GM23338 (cell line): ENCODE results near the gene LRFN4. TPM values are rescaled to one million over a fixed set of nuclear protein-coding genes. Genes with fewer than 3 reads are reported as not detected.

Experiments used
- ATAC-seq: fragments of 200-7000 bp; cut with Tn5 transposase; 3 replicates; pipeline ENCODE4 v1.9.1; 2020
- DNase-seq: peaks from one replicate; pipeline ENCODE4 v3.0.0-alpha.2; 2015; ENCODE audit warnings: low spot score
- H2AFZ ChIP-seq: fragments of 200-600 bp; sonication (generic); 2 replicates; pipeline ENCODE4 v1.8.0; 2016; ENCODE audit warnings: antibody characterized with exemption, mild to moderate bottlenecking, moderate library complexity
- H3F3A ChIP-seq: fragments of 200-600 bp; sonication (generic); replicated peaks from 2 replicates; pipeline ENCODE4 v1.8.0; 2017; ENCODE audit warnings: antibody characterized with exemption, mixed run types, low read depth
- H3K27ac ChIP-seq: fragments of 200-600 bp; sonication (generic); 2 replicates; pipeline ENCODE4 v1.6.1; 2016; ENCODE audit warnings: low read depth
- H3K27me3 ChIP-seq: fragments of 200-600 bp; sonication (generic); 2 replicates; pipeline ENCODE4 v1.8.0; 2016; ENCODE audit warnings: mild to moderate bottlenecking, mixed run types, moderate library complexity; ENCODE audit not compliant: insufficient read depth
- H3K36me3 ChIP-seq: fragments of 200-600 bp; sonication (generic); 2 replicates; pipeline ENCODE4 v1.8.0; 2016; ENCODE audit warnings: mild to moderate bottlenecking; ENCODE audit not compliant: insufficient read depth
- H3K4me1 ChIP-seq: fragments of 200-600 bp; sonication (generic); 2 replicates; pipeline ENCODE4 v1.8.0; 2016; ENCODE audit warnings: mild to moderate bottlenecking, moderate library complexity; ENCODE audit not compliant: insufficient read depth
- H3K4me2 ChIP-seq: fragments of 200-600 bp; sonication (generic); 2 replicates; pipeline ENCODE4 v1.7.1; 2017; ENCODE audit warnings: mixed run types
- H3K4me3 ChIP-seq: fragments of 200-600 bp; sonication (generic); 2 replicates; pipeline ENCODE4 v1.6.1; 2016; ENCODE audit warnings: mixed run types
- H3K79me2 ChIP-seq: fragments of 200-600 bp; sonication (generic); replicated peaks from 2 replicates; pipeline ENCODE4 v1.8.0; 2017; ENCODE audit warnings: mild to moderate bottlenecking; ENCODE audit not compliant: insufficient read depth
- H3K9me2 ChIP-seq: fragments of 200-600 bp; sonication (generic); 2 replicates; pipeline ENCODE4 v1.8.0; 2017; ENCODE audit not compliant: insufficient read depth
- H4K20me1 ChIP-seq: fragments of 200-600 bp; sonication (generic); replicated peaks from 2 replicates; pipeline ENCODE4 v1.8.0; 2017; ENCODE audit warnings: mild to moderate bottlenecking; ENCODE audit not compliant: insufficient read depth
- H3K27ac Mint-ChIP-seq: 2 replicates; pipeline ENCODE4 v1.8.0; 2020; ENCODE audit warnings: inconsistent platforms, mild to moderate bottlenecking, moderate library complexity, mixed read lengths
- H3K27me3 Mint-ChIP-seq: 3 replicates; pipeline ENCODE4 v1.8.0; 2022; ENCODE audit warnings: low read depth, mild to moderate bottlenecking, moderate library complexity, mixed read lengths, inconsistent platforms; ENCODE audit not compliant: insufficient read depth, poor library complexity
- H3K36me3 Mint-ChIP-seq: 3 replicates; pipeline ENCODE4 v1.8.0; 2021; ENCODE audit warnings: low read depth, mild to moderate bottlenecking, inconsistent platforms, moderate library complexity, mixed read lengths
- H3K4me1 Mint-ChIP-seq: 3 replicates; pipeline ENCODE4 v1.8.0; 2020; ENCODE audit warnings: mild to moderate bottlenecking, inconsistent platforms, mixed read lengths
- H3K4me3 Mint-ChIP-seq: 3 replicates; pipeline ENCODE4 v1.8.0; 2021; ENCODE audit warnings: moderate library complexity, mild to moderate bottlenecking, inconsistent platforms, mixed read lengths
- H3K9me3 Mint-ChIP-seq: 3 replicates; pipeline ENCODE4 v1.8.0; 2020; ENCODE audit warnings: moderate library complexity, mild to moderate bottlenecking, inconsistent platforms, mixed read lengths
- CTCF ChIP-seq, 2 experiments: fragments of 200-600 bp in 1 of 2; sonication (generic) in 1 of 2; conservative IDR thresholded peaks; 2 replicates each; pipeline versions ENCODE4 v1.5.1 to v1.6.1; 2016 to 2017; ENCODE audit warnings: antibody characterized with exemption in 2 of 2, low read depth in 2 of 2, mild to moderate bottlenecking in 2 of 2, moderate library complexity in 1 of 2
- REST ChIP-seq: IDR thresholded peaks from one replicate; pipeline ENCODE4 v1.6.1; 2018; ENCODE audit warnings: antibody characterized with exemption; ENCODE audit not compliant: unreplicated experiment
- ZNF462 ChIP-seq: fragments of 250-450 bp; sonication (Bioruptor Pico); IDR thresholded peaks from 2 replicates; pipeline ENCODE4 v1.5.0; 2020; ENCODE audit warnings: mild to moderate bottlenecking, moderate library complexity
- polyA plus RNA-seq: library from polyadenylated mRNA; unstranded; fragments of >200 nt; fragmentation: Nextera tagmentation; extraction: Ambion mirVana; gene quantifications from 2 replicates; pipeline ENCODE4 v1.2.1, GENCODE V29; 2016
- total RNA-seq: library from RNA; depleted of rRNA; stranded (reverse); fragments of >200 nt; shearing (Covaris generic); gene quantifications from 2 replicates; pipeline ENCODE4 v1.2.3, GENCODE V29; 2014

The LRFN4 gene
- total and polyA plus RNA-seq, 2 experiments from 2014 or later: 9.8 to 63.5 TPM

- TF ChIP-seq REST (no peak), ZNF462 (CRISPR knock-in tag) (no peak), CTCF (conservative IDR thresholded peaks at IDR 0.05; ENCODE audit: low read depth in 2 of 2) (peak in 1 of 2 experiments; percentile 22; a peak in 2 of 4 replicates)
- Mint-ChIP-seq H3K27me3 (peaks cover 7% of the 10 kb centered on the region), H3K36me3 (peaks cover 18% of the 10 kb centered on the region), H3K9me3 (no peaks in the 10 kb centered on the region; the same call in 2 of the 3 replicates), H3K4me3 (0 out of 3 replicates have a peak overlapping the region, but pooled peaks have one; percentile 84), H3K27ac (no peak overlapping the region), H3K4me1 (peaks cover 10% of the 10 kb centered on the region)
- Histone ChIP-seq H4K20me1 (peaks cover 14% of the 10 kb centered on the region), H3K79me2 (peaks cover 29% of the 10 kb centered on the region), H3K36me3 (no peaks in the 10 kb centered on the region; the same call in 1 of the 2 replicates), H3K27ac (no peak overlapping the region), H3K27me3 (no peaks in the 10 kb centered on the region), H3K9me2 (no peaks in the 10 kb centered on the region), H3K4me2 (no peak overlapping the region), H3K4me3 (no peak overlapping the region), H3F3A (0 out of 2 replicates have a peak, but pooled peaks cover 7% of the 10 kb centered on the region), H2AFZ (no peak overlapping the region), H3K4me1 (peaks cover 9% of the 10 kb centered on the region)
- ATAC-seq: no peak
- DNase-seq: no peak
Measured at GRCh38 chr11:66845876-66846212, 11.0 kb upstream of the LRFN4 start.
